ENCODE results near the gene MYPOP. TPM values are rescaled to one million over a fixed set of nuclear protein-coding genes. Genes with fewer than 3 reads are reported as not detected.
A peak's percentile ranks its signal among the peaks of the same experiment; 100 is the strongest.

The MYPOP gene
- total and polyA plus RNA-seq, 2 of the 13 experiments (the other 11 are each of a cell fraction or from before 2014, with no cell fraction given): 2.3 to 2.7 TPM

DNA sequence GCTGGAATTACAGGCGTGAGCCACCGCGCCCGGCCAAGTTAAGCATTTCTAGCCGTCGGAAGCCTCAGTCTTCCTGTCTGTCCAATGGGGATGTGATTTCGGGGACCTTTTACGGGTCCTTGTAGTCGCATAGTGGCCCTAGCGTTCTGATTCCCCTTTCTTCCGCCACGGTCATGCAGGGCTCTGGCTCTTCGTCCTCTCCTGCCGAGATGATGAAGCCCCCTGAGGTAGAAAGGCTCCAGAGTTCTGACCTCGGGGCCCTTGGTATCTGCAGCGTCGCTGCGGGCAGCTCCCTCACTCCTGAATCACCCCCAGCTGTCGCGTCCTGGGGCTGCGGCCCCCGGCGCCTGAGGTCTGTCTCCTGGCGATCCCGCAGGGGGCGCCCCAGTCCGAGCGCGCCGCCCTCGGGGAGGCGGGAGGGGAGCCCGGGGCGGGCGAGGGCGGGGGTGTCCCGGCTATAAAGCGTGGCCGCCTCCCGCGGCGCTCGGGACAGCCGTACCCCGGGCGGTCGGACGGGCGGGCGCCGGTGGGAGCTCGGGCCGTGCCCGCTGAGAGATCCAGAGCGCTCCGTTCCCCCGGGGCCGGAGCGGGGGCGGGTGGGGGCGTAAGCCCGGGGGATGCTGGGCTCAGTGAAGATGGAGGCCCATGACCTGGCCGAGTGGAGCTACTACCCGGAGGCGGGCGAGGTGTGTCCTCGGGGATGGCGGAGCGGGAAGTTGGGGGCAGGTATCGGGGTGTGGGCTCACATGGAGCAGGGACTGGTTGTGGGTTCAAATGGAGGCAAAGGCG lies 38.4 kb downstream of the MYPOP start, which contains the start of gene FOXA3 (continued):
- TF ChIP-seq, protein P1, sequence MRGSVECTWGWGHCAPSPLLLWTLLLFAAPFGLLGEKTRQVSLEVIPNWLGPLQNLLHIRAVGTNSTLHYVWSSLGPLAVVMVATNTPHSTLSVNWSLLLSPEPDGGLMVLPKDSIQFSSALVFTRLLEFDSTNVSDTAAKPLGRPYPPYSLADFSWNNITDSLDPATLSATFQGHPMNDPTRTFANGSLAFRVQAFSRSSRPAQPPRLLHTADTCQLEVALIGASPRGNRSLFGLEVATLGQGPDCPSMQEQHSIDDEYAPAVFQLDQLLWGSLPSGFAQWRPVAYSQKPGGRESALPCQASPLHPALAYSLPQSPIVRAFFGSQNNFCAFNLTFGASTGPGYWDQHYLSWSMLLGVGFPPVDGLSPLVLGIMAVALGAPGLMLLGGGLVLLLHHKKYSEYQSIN (CRISPR knock-in tag; IDR thresholded peaks at IDR 0.05; ENCODE audit: borderline replicate concordance): peak; percentile 53; the same call in 1 of the 2 replicates
- TF ChIP-seq FOSL2 (CRISPR knock-in tag; IDR thresholded peaks at IDR 0.05) (0 out of 2 replicates have a peak, but pooled peaks have one; percentile 29), ELF4 (CRISPR knock-in tag; IDR thresholded peaks at IDR 0.05; ENCODE audit: borderline replicate concordance) (no peak), GABPB1 (CRISPR knock-in tag; IDR thresholded peaks at IDR 0.05) (peak; percentile 66; the same call in 1 of the 2 replicates), KLF11 (CRISPR knock-in tag; IDR thresholded peaks at IDR 0.05) (0 out of 2 replicates have a peak, but pooled peaks have one; percentile 47), TARDBP (CRISPR knock-in tag; IDR thresholded peaks at IDR 0.05) (peak; percentile 66; the same call in 1 of the 2 replicates), NFYC (CRISPR knock-in tag; IDR thresholded peaks at IDR 0.05) (no peak), ZNF572 (CRISPR knock-in tag; IDR thresholded peaks at IDR 0.05) (no peak), HMG20A (CRISPR knock-in tag; IDR thresholded peaks at IDR 0.05; ENCODE audit: borderline replicate concordance) (no peak), BCL6 (CRISPR knock-in tag; IDR thresholded peaks at IDR 0.05) (peak; percentile 38; the same call in 1 of the 2 replicates), JDP2 (CRISPR knock-in tag; IDR thresholded peaks at IDR 0.05; ENCODE audit: borderline replicate concordance) (no peak), SRY (CRISPR knock-in tag; IDR thresholded peaks at IDR 0.05) (no peak; the same call in 1 of the 2 replicates), SMARCC2 (IDR thresholded peaks at IDR 0.05) (no peak), ONECUT2 (CRISPR knock-in tag; IDR thresholded peaks at IDR 0.05) (no peak), TBL1XR1 (IDR thresholded peaks at IDR 0.05; ENCODE audit: borderline replicate concordance, low read length, partially characterized antibody) (peak; percentile 49), BRD4 (CRISPR knock-in tag; IDR thresholded peaks at IDR 0.05) (0 out of 2 replicates have a peak, but pooled peaks have one; percentile 35), SAP130 (CRISPR knock-in tag; IDR thresholded peaks at IDR 0.05; ENCODE audit: low read depth) (peak; percentile 70), ZFY (CRISPR knock-in tag; IDR thresholded peaks at IDR 0.05) (no peak; the same call in 1 of the 2 replicates)
- TF ChIP-seq, protein P2, sequence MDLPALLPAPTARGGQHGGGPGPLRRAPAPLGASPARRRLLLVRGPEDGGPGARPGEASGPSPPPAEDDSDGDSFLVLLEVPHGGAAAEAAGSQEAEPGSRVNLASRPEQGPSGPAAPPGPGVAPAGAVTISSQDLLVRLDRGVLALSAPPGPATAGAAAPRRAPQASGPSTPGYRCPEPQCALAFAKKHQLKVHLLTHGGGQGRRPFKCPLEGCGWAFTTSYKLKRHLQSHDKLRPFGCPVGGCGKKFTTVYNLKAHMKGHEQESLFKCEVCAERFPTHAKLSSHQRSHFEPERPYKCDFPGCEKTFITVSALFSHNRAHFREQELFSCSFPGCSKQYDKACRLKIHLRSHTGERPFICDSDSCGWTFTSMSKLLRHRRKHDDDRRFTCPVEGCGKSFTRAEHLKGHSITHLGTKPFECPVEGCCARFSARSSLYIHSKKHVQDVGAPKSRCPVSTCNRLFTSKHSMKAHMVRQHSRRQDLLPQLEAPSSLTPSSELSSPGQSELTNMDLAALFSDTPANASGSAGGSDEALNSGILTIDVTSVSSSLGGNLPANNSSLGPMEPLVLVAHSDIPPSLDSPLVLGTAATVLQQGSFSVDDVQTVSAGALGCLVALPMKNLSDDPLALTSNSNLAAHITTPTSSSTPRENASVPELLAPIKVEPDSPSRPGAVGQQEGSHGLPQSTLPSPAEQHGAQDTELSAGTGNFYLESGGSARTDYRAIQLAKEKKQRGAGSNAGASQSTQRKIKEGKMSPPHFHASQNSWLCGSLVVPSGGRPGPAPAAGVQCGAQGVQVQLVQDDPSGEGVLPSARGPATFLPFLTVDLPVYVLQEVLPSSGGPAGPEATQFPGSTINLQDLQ (CRISPR knock-in tag; IDR thresholded peaks at IDR 0.05): no peak
- TF ChIP-seq, protein P3, sequence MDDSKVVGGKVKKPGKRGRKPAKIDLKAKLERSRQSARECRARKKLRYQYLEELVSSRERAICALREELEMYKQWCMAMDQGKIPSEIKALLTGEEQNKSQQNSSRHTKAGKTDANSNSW (CRISPR knock-in tag; IDR thresholded peaks at IDR 0.05; ENCODE audit: borderline replicate concordance): no peak
- TF ChIP-seq, protein P4, sequence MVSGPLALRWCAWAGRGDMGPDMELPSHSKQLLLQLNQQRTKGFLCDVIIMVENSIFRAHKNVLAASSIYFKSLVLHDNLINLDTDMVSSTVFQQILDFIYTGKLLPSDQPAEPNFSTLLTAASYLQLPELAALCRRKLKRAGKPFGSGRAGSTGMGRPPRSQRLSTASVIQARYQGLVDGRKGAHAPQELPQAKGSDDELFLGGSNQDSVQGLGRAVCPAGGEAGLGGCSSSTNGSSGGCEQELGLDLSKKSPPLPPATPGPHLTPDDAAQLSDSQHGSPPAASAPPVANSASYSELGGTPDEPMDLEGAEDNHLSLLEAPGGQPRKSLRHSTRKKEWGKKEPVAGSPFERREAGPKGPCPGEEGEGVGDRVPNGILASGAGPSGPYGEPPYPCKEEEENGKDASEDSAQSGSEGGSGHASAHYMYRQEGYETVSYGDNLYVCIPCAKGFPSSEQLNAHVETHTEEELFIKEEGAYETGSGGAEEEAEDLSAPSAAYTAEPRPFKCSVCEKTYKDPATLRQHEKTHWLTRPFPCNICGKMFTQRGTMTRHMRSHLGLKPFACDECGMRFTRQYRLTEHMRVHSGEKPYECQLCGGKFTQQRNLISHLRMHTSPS (CRISPR knock-in tag; IDR thresholded peaks at IDR 0.05; ENCODE audit: low read depth): no peak
- TF ChIP-seq, protein P5, sequence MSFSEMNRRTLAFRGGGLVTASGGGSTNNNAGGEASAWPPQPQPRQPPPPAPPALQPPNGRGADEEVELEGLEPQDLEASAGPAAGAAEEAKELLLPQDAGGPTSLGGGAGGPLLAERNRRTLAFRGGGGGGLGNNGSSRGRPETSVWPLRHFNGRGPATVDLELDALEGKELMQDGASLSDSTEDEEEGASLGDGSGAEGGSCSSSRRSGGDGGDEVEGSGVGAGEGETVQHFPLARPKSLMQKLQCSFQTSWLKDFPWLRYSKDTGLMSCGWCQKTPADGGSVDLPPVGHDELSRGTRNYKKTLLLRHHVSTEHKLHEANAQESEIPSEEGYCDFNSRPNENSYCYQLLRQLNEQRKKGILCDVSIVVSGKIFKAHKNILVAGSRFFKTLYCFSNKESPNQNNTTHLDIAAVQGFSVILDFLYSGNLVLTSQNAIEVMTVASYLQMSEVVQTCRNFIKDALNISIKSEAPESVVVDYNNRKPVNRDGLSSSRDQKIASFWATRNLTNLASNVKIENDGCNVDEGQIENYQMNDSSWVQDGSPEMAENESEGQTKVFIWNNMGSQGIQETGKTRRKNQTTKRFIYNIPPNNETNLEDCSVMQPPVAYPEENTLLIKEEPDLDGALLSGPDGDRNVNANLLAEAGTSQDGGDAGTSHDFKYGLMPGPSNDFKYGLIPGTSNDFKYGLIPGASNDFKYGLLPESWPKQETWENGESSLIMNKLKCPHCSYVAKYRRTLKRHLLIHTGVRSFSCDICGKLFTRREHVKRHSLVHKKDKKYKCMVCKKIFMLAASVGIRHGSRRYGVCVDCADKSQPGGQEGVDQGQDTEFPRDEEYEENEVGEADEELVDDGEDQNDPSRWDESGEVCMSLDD (CRISPR knock-in tag; IDR thresholded peaks at IDR 0.05; ENCODE audit: borderline replicate concordance): peak; percentile 64; the same call in 1 of the 2 replicates
